AG08396 (cell line): Measurements from ENCODE around the gene SLC17A9.

ENCODE experiments used
- DNase-seq: peaks from one replicate; pipeline ENCODE4 v3.0.0; 2012; ENCODE audit warnings: low spot score, mixed read lengths

SLC17A9 gene

DNA sequence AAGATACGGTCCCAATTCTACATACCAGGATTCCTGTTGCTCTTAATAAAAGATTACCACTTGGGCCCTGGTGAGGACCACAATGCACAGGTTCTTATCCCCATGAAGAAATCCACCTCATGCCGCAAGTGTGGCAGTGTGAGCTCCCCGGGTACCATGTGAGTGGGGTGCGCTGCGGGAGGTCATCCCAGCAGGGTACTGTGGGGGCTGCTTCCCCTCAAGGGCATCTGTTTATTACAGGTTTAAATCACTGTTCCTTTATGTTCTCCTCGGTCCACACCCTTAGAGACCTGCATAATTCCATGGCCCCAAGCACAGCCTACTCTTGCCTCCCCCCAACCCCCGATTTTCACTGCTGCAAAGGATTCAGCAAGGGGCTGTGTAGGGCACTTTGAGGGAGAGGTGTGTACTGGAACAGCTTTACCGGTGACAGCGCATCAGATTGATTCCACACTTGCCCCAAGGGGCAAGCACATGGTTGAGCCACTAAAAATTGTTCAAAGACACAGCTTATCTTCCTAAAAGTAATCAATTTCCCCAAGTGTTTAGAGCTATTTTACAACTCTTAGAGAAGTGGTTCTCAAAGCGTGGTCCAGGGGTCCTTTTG, 32.4 kb upstream of the SLC17A9 start:
- DNase-seq = no peak

DNA sequence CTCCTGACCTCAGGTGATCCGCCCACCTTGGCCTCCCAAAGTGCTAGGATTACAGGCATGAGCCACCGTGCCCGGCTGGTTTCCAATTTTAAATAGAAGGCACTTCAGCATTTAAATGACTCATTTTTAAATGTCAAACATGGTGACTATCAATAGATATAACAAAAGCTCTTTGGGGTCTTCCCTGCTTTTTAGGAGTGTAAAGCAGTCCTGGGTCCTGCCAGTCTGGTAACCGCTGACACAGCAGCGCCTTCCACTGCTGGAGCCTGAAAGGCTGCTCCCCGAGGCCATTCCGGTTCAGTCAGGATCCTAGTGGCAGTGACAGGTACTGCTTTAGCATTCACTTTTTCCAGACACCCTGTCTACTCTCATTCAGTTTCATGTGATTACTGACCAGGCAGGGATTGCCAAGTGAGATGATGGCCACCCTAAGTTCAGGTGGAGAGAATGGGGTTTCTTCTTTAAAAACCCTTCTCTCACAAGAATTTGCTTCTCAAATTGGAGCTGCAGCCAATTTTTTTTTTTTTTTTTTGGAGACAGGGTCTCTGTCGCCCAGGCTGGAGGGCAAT, 31.3 kb upstream of the SLC17A9 start:
- DNase-seq = peak; percentile 62

GRCh38 chr20:62922451-62922921, 30.0 kb upstream of the SLC17A9 start:
- DNase-seq = no peak

GRCh38 chr20:62923059-62923668, 29.3 kb upstream of the SLC17A9 start:
- DNase-seq = peak; percentile 69

- no peak for DNase-seq
Measured at GRCh38 chr20:62923669-62924441, 28.7 kb upstream of the SLC17A9 start.

- DNase-seq = peak; percentile 49
Measured at GRCh38 chr20:62924442-62925075, 27.9 kb upstream of the SLC17A9 start.

GRCh38 chr20:62925076-62925419, 27.5 kb upstream of the SLC17A9 start:
- no peak for DNase-seq

DNA sequence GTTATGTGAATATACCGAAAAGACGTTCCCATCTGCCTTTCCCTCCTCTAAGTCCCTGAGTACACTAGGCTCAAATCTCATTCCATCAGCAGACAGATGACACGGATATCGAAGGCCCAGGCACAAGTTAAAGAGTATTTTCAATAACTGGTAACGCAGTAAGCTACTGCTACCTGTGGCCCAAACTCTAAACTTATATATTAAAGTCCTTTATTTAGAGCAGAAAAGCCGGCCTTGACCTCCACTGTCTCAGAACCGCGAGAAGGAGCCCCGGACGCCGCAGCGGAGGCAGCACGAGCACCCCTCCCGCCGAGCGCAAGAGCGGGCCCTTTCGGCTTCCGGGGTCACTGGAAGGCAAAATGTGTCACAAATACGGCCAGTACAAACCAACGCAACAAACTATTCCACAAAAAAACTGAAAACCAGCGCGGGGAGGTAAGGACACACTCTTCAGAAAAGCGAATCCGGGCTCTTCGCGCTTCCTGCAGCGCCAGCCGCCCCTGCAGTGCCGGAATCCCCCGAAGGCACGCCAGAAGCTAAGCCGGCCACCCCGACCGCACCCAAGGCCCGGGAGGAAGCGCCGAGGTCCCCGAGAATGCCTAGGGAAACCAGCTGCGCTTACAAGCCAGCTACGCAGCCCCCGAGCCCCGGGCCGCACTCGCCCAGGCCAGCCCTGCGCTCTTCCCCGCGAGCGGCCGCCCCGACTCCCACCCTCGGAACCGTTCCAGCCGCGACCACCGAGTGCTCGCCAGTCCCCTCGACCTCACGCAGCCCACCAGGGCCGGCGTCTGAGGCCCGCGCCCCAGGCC, 26.9 kb upstream of the SLC17A9 start:
- peak; percentile 43 for DNase-seq

- peak; percentile 96 for DNase-seq
Measured at GRCh38 chr20:62926229-62927127, 26.0 kb upstream of the SLC17A9 start, which contains the start of gene DIDO1. Gene DIDO1, minus strand, starts transcription at chr20:62926505.

GRCh38 chr20:62927128-62927705, 25.3 kb upstream of the SLC17A9 start:
- DNase-seq = no peak

DNA sequence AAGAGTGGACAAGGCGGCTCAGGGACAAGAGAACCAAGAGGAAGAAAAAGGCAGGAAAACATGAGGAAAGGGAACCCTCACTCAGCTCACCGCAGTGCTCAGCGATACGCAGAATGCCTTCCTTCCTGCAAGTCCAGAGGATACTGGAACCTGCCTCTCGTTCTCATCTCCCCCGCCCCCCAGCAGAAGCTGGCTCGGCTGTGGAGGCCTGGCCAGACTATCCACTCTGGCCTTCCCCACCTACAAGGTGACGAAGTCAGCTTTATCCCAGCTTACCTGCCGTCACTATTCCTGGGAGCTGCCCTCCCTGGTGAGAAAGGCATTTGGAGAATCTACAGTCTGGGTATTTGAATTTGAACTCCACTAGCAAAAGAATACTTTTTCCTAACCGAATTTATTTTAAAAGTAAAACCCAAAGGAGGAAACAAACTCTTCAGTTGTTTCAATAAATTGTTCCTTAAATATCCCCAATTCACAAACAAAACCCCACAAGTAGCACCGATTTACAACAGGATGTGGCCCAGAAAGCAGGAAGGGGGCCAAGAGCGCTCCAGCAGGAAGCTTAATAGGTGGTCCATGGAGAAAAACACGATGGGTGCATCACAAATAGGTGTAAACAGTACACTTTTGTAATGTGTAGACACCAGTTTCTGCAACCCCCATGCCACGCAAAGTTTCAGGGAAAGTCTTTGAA, 24.1 kb upstream of the SLC17A9 start:
- DNase-seq = no peak

- DNase-seq = peak; percentile 82
Measured at GRCh38 chr20:62929051-62929538, 23.4 kb upstream of the SLC17A9 start.

DNA sequence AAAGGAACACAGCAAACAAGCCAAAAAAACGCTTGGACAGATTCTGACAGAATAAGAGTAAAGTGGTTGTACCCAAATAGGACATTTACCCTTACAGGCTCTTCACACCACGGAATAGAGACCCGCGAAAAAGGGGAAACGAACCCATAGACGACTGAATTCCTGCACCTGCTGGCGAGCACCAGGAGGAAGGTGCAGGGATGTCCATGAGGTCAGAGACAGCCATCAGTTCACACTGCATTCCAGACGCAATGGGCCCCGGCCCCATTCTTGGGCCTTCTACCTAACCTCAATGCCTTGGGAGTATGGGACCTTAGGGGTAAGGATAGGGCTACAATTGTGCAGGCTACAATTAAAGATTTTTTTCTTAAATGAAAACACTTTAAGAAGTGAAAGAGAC, 21.0 kb upstream of the SLC17A9 start:
- DNase-seq = no peak

DNA sequence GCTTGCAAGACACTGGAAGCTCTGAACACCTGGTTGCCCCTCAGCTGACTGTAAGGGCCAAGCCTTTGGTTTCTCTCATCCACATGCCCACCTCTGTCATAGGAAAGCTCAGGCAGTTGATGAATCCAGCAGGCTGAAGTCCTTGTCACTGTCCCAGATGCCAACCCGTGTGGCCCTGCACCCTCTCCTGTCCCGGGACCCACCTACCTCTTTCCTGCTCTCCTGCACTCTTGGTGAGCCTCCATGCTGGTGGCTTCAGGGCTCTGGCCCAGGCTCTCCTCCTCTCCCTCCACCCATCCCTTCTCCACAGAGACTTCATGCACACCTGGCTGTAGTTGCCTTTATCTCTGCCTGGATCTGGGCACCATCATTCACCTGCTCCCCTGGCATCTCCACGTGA, 18.5 kb upstream of the SLC17A9 start:
- no peak for DNase-seq

GRCh38 chr20:62935204-62935967, 17.1 kb upstream of the SLC17A9 start:
- DNase-seq = no peak

DNA sequence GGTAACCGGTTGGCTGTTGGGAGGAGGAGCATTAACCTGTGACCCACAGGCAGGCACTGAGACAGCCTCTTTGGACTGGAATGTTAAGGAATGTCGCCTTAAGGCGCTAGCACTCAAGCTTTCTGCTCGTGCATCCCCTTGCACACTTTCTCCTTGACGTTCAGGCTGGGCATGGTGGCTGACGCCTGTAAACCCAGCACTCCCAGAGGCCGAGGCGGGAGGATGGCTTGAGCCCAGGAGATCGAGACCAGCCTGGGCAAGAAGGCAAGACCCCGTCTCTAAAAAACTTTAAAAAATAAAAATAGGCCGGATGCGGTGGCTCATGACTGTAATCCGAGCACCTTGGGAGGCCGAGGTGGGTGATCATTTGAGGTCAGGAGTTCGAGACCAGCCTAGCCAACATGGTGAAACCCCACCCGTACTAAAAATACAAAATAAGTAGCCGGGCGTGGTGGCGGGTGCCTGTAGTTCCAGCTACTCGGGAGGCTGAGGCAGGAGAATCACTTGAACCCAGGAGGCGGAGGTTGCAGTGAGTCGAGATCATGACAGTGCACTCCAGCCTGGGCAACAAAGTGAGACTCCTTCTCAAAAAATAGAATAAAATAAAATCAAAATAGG, 16.4 kb upstream of the SLC17A9 start:
- no peak for DNase-seq

GRCh38 chr20:62937268-62938104, 15.0 kb upstream of the SLC17A9 start:
- DNase-seq = peak; percentile 97
